Neural cell (in vitro differentiated cells): ENCODE results near the gene LHFPL2.

Experiments
- CTCF ChIP-seq: fragments of 450-650 bp; IDR thresholded peaks from 2 replicates; pipeline ENCODE4 v1.5.1; 2014; ENCODE audit warnings: antibody characterized with exemption, mild to moderate bottlenecking, moderate library complexity; ENCODE audit not compliant: poor library complexity, severe bottlenecking
- EP300 ChIP-seq: fragments of 450-650 bp; conservative IDR thresholded peaks from 2 replicates; pipeline ENCODE4 v1.6.1; 2014; ENCODE audit warnings: antibody characterized with exemption, mild to moderate bottlenecking, moderate library complexity; ENCODE audit not compliant: poor library complexity, severe bottlenecking
- EZH2 ChIP-seq: fragments of 200-600, 300-800 bp; shearing (Covaris generic), sonication (generic); IDR thresholded peaks from 2 replicates; pipeline ENCODE4 v1.6.1; 2014; ENCODE audit warnings: antibody characterized with exemption, low read length, borderline replicate concordance, mild to moderate bottlenecking; ENCODE audit not compliant: insufficient read depth, poor library complexity, severe bottlenecking
- MXI1 ChIP-seq: fragments of 450-650 bp; conservative IDR thresholded peaks from 2 replicates; pipeline ENCODE4 v1.6.1; 2014; ENCODE audit warnings: antibody characterized with exemption, mild to moderate bottlenecking; ENCODE audit not compliant: poor library complexity, severe bottlenecking
- POLR2AphosphoS5 ChIP-seq: IDR thresholded peaks from 2 replicates; pipeline ENCODE4 v1.6.1; 2012
- RAD21 ChIP-seq: fragments of 450-650 bp; conservative IDR thresholded peaks from 2 replicates; pipeline ENCODE4 v1.6.1; 2014; ENCODE audit warnings: antibody characterized with exemption, mild to moderate bottlenecking, moderate library complexity
- REST ChIP-seq: IDR thresholded peaks from 2 replicates; pipeline ENCODE4 v1.6.1; 2012; ENCODE audit warnings: borderline replicate concordance
- SMC3 ChIP-seq: fragments of 450-650 bp; conservative IDR thresholded peaks from 2 replicates; pipeline ENCODE4 v1.6.1; 2014; ENCODE audit warnings: antibody characterized with exemption, mild to moderate bottlenecking, moderate library complexity; ENCODE audit not compliant: poor library complexity
- TAF1 ChIP-seq: IDR thresholded peaks from 2 replicates; pipeline ENCODE4 v1.6.1; 2012; ENCODE audit warnings: low read depth

- no peak for TF ChIP-seq CTCF
- no peak for TF ChIP-seq EZH2
- no peak for TF ChIP-seq EP300
- TF ChIP-seq POLR2AphosphoS5: no peak
- no peak for TF ChIP-seq TAF1
- no peak for TF ChIP-seq RAD21
- TF ChIP-seq SMC3: no peak
- no peak for TF ChIP-seq REST
- no peak for TF ChIP-seq MXI1
Observed at GRCh38 chr5:78544561-78545201, 103.9 kb downstream of the LHFPL2 start.
